Spleen (tissue), 7 donors: Measurements from ENCODE around the gene LCP1.

Experiments used
- POLR2A ChIP-seq, 3 donors: fragments of 450-650 bp; IDR thresholded peaks; one replicate each; pipeline ENCODE4 v1.5.1; 2017; ENCODE audit warnings: antibody characterized with exemption in 3 of 3, mild to moderate bottlenecking in 1 of 3
- TF ChIP-seq, protein P1 (sequence below), 11 experiments: fragments of 200-600 bp in 7 of 11; fragments of 450-650 bp in 4 of 11; sonication (generic) in 4 of 11; IDR thresholded peaks in 8 of 11; conservative IDR thresholded peaks in 3 of 11; 1 replicate in 7 of 11; 2 replicates in 4 of 11; pipeline versions ENCODE4 v1.4.0 to v1.8.0; 2016 to 2021; ENCODE audit warnings: antibody characterized with exemption in 11 of 11, inconsistent platforms in 4 of 11, mild to moderate bottlenecking in 1 of 11
- donor health status: DM: no; HTN: no; CAD: no; lungs with moderate emphysema.
- donor health status: DM: no; HTN: no; CAD: no.
- donor health status: DM: no; HTN: no; CAD: no.

DNA sequence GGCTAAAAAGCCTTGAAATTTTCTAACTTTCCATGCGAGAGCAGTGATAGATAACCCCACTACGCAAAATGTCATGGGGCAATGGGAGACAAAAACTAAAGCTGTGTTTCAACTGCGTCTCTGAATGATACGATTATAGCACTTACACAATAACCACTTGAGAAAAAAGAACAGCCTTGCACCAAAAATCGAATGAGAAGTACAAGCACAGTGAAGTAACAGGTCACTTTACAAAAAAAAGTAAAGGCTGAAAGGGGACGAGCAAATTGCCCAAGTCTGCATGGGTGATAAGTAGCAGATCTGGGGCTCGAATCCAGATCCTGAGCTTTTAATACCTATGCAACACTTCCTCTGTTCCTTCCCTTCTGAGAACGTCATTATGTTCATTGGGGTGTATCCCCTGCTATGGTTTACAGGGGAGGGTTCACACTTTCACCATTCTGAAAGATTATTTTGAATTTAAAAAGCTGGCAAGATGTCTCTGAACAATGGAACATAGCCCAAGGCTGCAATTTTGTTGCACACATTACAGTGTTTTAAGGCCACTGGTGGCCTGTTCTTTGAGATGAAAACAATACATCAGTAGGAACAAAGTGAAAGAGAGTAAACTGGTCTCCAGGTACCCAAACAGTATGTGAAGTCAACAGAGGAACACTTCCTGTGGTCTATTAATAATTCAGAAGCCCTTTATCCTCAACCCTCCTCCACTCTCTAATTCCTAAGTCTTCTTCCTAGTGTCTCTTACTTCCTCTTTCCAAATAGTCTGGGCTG, 80.3 kb downstream of the LCP1 start:
- TF ChIP-seq, protein P1, sequence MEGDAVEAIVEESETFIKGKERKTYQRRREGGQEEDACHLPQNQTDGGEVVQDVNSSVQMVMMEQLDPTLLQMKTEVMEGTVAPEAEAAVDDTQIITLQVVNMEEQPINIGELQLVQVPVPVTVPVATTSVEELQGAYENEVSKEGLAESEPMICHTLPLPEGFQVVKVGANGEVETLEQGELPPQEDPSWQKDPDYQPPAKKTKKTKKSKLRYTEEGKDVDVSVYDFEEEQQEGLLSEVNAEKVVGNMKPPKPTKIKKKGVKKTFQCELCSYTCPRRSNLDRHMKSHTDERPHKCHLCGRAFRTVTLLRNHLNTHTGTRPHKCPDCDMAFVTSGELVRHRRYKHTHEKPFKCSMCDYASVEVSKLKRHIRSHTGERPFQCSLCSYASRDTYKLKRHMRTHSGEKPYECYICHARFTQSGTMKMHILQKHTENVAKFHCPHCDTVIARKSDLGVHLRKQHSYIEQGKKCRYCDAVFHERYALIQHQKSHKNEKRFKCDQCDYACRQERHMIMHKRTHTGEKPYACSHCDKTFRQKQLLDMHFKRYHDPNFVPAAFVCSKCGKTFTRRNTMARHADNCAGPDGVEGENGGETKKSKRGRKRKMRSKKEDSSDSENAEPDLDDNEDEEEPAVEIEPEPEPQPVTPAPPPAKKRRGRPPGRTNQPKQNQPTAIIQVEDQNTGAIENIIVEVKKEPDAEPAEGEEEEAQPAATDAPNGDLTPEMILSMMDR (IDR thresholded peaks at IDR 0.05 in 8 of 11, conservative IDR thresholded peaks at IDR 0.05 in 3 of 11): no peak
- no peak for TF ChIP-seq POLR2A (IDR thresholded peaks at IDR 0.05)
